Chondrocyte (in vitro differentiated cells): Measurements from ENCODE around the gene RNASEH1. TPM values are rescaled to one million over a fixed set of nuclear protein-coding genes. Genes with fewer than 3 reads are reported as not detected.
"Not testable (repeated sequence)": the region's sequence is repeated elsewhere in the genome, so short reads cannot be mapped to it uniquely, and the experiment has no call there.

Experiments
- DNase-seq: peaks from one replicate; pipeline ENCODE4 v3.0.0; 2021; ENCODE audit warnings: mixed read lengths, low spot score
- H3K27ac Mint-ChIP-seq: one replicate; pipeline ENCODE4 v1.8.0; 2021; ENCODE audit warnings: mild to moderate bottlenecking, moderate library complexity, mixed read lengths; ENCODE audit not compliant: unreplicated experiment
- H3K27me3 Mint-ChIP-seq: 2 replicates; pipeline ENCODE4 v1.8.0; 2021; ENCODE audit warnings: low read depth, mixed read lengths
- H3K36me3 Mint-ChIP-seq: 2 replicates; pipeline ENCODE4 v1.8.0; 2021; ENCODE audit warnings: low read depth, mixed read lengths
- H3K4me1 Mint-ChIP-seq: 2 replicates; pipeline ENCODE4 v1.8.0; 2021; ENCODE audit warnings: low read depth, mild to moderate bottlenecking, mixed read lengths
- H3K4me3 Mint-ChIP-seq: one replicate; pipeline ENCODE4 v1.8.0; 2021; ENCODE audit warnings: mild to moderate bottlenecking, moderate library complexity, mixed read lengths; ENCODE audit not compliant: unreplicated experiment
- H3K9me3 Mint-ChIP-seq: 2 replicates; pipeline ENCODE4 v1.8.0; 2021; ENCODE audit warnings: low read depth, mixed read lengths
- total RNA-seq: library from RNA; stranded (reverse); gene quantifications from 3 replicates; pipeline ENCODE4 v1.2.1, GENCODE V29; 2021
- TF ChIP-seq, protein P1 (sequence below): fragments of 200-600 bp; sonication (generic); IDR thresholded peaks from 2 replicates; pipeline ENCODE4 v1.5.0; 2021; ENCODE audit warnings: antibody characterized with exemption, mild to moderate bottlenecking, moderate library complexity

The RNASEH1 gene
- total RNA-seq, 1 donor from 2014 or later, result 28.9 TPM

DNA sequence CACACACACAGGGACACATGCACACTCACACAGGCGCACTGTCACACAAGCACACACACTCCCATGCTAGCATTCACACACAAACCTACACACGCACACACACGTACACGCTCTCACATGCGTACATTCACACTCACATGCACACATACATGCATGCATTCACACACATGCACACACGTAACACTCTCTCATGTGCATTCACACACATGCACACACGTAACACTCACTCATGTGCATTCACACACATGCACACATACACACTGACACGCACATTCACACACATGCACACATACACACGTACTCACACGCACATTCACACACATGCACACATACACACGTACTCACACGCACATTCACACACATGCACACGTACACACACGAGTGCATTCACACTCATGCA is 55.1 kb downstream of the RNASEH1 start:
- Mint-ChIP-seq H3K36me3 (peaks cover 38% of the 10 kb centered on the region), H3K4me1 (peaks cover 9% of the 10 kb centered on the region), H3K4me3 (no peak overlapping the region), H3K27me3 (no peaks in the 10 kb centered on the region), H3K27ac (no peak overlapping the region), H3K9me3 (no peaks in the 10 kb centered on the region)
- TF ChIP-seq, protein P1, sequence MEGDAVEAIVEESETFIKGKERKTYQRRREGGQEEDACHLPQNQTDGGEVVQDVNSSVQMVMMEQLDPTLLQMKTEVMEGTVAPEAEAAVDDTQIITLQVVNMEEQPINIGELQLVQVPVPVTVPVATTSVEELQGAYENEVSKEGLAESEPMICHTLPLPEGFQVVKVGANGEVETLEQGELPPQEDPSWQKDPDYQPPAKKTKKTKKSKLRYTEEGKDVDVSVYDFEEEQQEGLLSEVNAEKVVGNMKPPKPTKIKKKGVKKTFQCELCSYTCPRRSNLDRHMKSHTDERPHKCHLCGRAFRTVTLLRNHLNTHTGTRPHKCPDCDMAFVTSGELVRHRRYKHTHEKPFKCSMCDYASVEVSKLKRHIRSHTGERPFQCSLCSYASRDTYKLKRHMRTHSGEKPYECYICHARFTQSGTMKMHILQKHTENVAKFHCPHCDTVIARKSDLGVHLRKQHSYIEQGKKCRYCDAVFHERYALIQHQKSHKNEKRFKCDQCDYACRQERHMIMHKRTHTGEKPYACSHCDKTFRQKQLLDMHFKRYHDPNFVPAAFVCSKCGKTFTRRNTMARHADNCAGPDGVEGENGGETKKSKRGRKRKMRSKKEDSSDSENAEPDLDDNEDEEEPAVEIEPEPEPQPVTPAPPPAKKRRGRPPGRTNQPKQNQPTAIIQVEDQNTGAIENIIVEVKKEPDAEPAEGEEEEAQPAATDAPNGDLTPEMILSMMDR, result no peak
- no peak for DNase-seq

GRCh38 chr2:3500326-3500899 is 57.7 kb downstream of the RNASEH1 start:
- no peaks in the 10 kb centered on the region for H3K27me3 Mint-ChIP-seq
- no peaks in the 10 kb centered on the region for H3K9me3 Mint-ChIP-seq
- TF ChIP-seq, protein P1, result no peak
- H3K27ac Mint-ChIP-seq, result no peak overlapping the region
- H3K4me3 Mint-ChIP-seq, result no peak overlapping the region
- peaks cover 40% of the 10 kb centered on the region for H3K36me3 Mint-ChIP-seq
- DNase-seq, result no peak
- no peaks in the 10 kb centered on the region for H3K4me1 Mint-ChIP-seq

- TF ChIP-seq, protein P1, result no peak
- no peak overlapping the region for H3K4me3 Mint-ChIP-seq
- H3K36me3 Mint-ChIP-seq, result peaks cover 35% of the 10 kb centered on the region
- H3K4me1 Mint-ChIP-seq, result peaks cover 3% of the 10 kb centered on the region
- no peak overlapping the region for H3K27ac Mint-ChIP-seq
- no peaks in the 10 kb centered on the region for H3K27me3 Mint-ChIP-seq
- DNase-seq, result no peak
- no peaks in the 10 kb centered on the region for H3K9me3 Mint-ChIP-seq
Measured at GRCh38 chr2:3498783-3499394, 59.2 kb downstream of the RNASEH1 start.

GRCh38 chr2:3496708-3497080 is 61.4 kb downstream of the RNASEH1 start:
- peak; percentile 39 for DNase-seq
- H3K4me3 Mint-ChIP-seq, H3K27ac Mint-ChIP-seq, H3K9me3 Mint-ChIP-seq, H3K27me3 Mint-ChIP-seq: not testable (repeated sequence)
- Mint-ChIP-seq H3K4me1 (peaks cover 18% of the 10 kb centered on the region), H3K36me3 (peaks cover 33% of the 10 kb centered on the region)

Other genes with a start within 250 kb of the RNASEH1 start
- gene EIPR1, start 180.5 kb downstream of the RNASEH1 start, total RNA-seq, result 17.8 to 26.8 TPM (median 18.2 TPM) in 3 replicates
- 71.0 to 92.9 TPM (median 73.3 TPM) in 3 replicates for gene TRAPPC12, start 178.6 kb downstream of the RNASEH1 start, total RNA-seq
- gene ADI1, start 38.8 kb downstream of the RNASEH1 start, total RNA-seq, result 38.0 to 51.2 TPM (median 41.8 TPM) in 3 replicates
- 724 to 826 TPM (median 808 TPM) in 3 replicates for gene RPS7, start 16.9 kb upstream of the RNASEH1 start, total RNA-seq
- not detected in 3 replicates for gene COLEC11, start 36.8 kb upstream of the RNASEH1 start, total RNA-seq
- gene ALLC, start 99.9 kb upstream of the RNASEH1 start, total RNA-seq, result not detected in 3 replicates
- not detected in 3 replicates for gene DCDC2C, start 145.2 kb upstream of the RNASEH1 start, total RNA-seq